ENCODE results near the gene ATR. TPM values are rescaled to one million over a fixed set of nuclear protein-coding genes. Genes with fewer than 3 reads are reported as not detected.

The ATR gene
- total RNA-seq, 2 experiments from 2014 or later = 24.5 to 24.7 TPM

DNA sequence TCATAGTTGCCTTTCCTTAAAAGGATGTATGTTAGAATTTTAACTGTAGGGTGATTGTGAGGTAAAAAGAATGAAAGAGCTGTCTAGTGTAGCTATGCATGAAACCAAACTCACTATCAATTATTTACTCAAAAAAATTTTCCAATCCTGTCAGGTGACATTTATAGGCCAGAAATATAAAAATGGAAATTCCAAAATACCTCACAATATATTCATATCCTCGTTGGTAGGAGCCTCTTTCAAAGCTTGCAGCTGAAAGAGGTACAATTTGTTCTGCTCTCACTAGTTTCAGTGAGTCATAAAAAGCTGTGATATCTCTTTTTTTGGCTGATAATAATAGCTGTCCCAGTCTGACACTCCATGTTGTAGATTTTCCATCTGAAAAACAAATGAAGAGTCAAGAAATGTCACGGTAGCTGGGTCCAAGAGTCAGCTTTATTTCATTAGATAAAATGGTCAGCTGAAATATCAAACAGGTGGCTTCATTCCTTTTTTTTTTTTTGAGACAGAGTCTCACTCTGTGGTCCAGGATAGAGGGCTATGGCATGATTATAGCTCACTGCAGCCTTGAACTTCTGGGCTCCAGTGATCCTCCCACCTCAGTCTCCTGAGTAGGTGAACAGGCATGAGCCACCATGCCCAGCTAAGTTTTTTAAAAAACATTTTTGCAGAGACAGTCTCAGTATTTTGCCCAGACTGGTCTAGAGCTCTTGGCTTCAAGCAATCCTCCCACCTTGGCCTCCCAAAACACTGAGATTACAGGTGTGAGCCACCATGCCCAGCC is 79.9 kb downstream of the ATR start:
- ChIA-PET POLR2A (interaction anchor here (0.7 kb wide), 1 partner anchor 225 kb away, joined by 3 read pairs; no protein-coding TSS in a partner anchor), CTCF (no interaction called here)
- no peak for DNase-seq
- Mint-ChIP-seq H3K9me3 (peaks cover 6% of the 10 kb centered on the region), H3K4me3 (no peak overlapping the region), H3K27me3 (no peaks in the 10 kb centered on the region), H3K27ac (no peak overlapping the region), H3K4me1 (no peaks in the 10 kb centered on the region), H3K36me3 (ENCODE audit: low read depth) (peaks cover 52% of the 10 kb centered on the region)

DNA sequence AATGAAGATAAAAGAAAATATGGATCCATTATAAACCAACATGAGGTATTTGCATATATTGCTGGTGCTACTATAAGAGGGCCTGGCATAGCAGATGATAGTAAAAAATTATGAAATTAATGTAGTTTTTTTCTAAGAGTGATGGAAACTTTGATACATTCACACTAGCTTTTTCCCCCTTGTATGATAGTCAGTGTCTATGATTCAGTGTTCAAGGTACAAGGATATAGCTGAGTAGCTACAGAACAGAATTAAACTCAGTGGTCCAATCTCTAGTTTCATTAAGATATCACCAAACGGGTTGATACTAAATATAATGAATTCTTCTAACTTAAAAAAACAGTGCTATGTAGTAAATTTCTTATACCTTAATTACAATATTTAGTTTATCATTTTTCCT is 80.8 kb downstream of the ATR start:
- H3K9me3 Mint-ChIP-seq = peaks cover 6% of the 10 kb centered on the region
- H3K27ac Mint-ChIP-seq = no peak overlapping the region
- no peaks in the 10 kb centered on the region for H3K27me3 Mint-ChIP-seq
- H3K36me3 Mint-ChIP-seq (ENCODE audit: low read depth) = peaks cover 54% of the 10 kb centered on the region
- CTCF ChIA-PET = no interaction called here
- H3K4me1 Mint-ChIP-seq = no peaks in the 10 kb centered on the region
- POLR2A ChIA-PET = no interaction called here
- DNase-seq = no peak
- H3K4me3 Mint-ChIP-seq = no peak overlapping the region

GRCh38 chr3:142495103-142495502 is 83.4 kb downstream of the ATR start:
- no peak overlapping the region for H3K27ac Mint-ChIP-seq
- DNase-seq = no peak
- POLR2A ChIA-PET = no interaction called here
- H3K36me3 Mint-ChIP-seq (ENCODE audit: low read depth) = peaks cover 58% of the 10 kb centered on the region
- CTCF ChIA-PET = no interaction called here
- H3K9me3 Mint-ChIP-seq = no peaks in the 10 kb centered on the region
- H3K27me3 Mint-ChIP-seq = no peaks in the 10 kb centered on the region
- H3K4me1 Mint-ChIP-seq = no peaks in the 10 kb centered on the region
- no peak overlapping the region for H3K4me3 Mint-ChIP-seq

GRCh38 chr3:142492184-142492583 is 86.3 kb downstream of the ATR start:
- CTCF ChIA-PET = no interaction called here
- POLR2A ChIA-PET = interaction anchor here (1.1 to 2.2 kb wide), 2 partner anchors 45 to 86 kb away, joined by 3 to 6 read pairs; partner anchors contain the start of genes ATR and XRN1
- Mint-ChIP-seq H3K4me3 (no peak overlapping the region), H3K36me3 (ENCODE audit: low read depth) (peaks cover 69% of the 10 kb centered on the region), H3K27me3 (no peaks in the 10 kb centered on the region), H3K9me3 (no peaks in the 10 kb centered on the region), H3K4me1 (no peaks in the 10 kb centered on the region), H3K27ac (no peak overlapping the region)
- DNase-seq = no peak

GRCh38 chr3:142489572-142490323 is 88.8 kb downstream of the ATR start:
- ChIA-PET POLR2A (no interaction called here), CTCF (no interaction called here)
- DNase-seq = no peak
- Mint-ChIP-seq H3K27ac (no peak overlapping the region), H3K36me3 (ENCODE audit: low read depth) (peaks cover 65% of the 10 kb centered on the region), H3K27me3 (no peaks in the 10 kb centered on the region), H3K9me3 (no peaks in the 10 kb centered on the region), H3K4me3 (no peak overlapping the region), H3K4me1 (no peaks in the 10 kb centered on the region)

- peaks cover 72% of the 10 kb centered on the region for H3K36me3 Mint-ChIP-seq (ENCODE audit: low read depth)
- CTCF ChIA-PET = no interaction called here
- no peak for DNase-seq
- no peak overlapping the region for H3K27ac Mint-ChIP-seq
- POLR2A ChIA-PET = no interaction called here
- H3K9me3 Mint-ChIP-seq = peaks cover 6% of the 10 kb centered on the region
- no peaks in the 10 kb centered on the region for H3K4me1 Mint-ChIP-seq
- no peak overlapping the region for H3K4me3 Mint-ChIP-seq
- no peaks in the 10 kb centered on the region for H3K27me3 Mint-ChIP-seq
Measured at GRCh38 chr3:142484912-142485435, 93.6 kb downstream of the ATR start.

DNA sequence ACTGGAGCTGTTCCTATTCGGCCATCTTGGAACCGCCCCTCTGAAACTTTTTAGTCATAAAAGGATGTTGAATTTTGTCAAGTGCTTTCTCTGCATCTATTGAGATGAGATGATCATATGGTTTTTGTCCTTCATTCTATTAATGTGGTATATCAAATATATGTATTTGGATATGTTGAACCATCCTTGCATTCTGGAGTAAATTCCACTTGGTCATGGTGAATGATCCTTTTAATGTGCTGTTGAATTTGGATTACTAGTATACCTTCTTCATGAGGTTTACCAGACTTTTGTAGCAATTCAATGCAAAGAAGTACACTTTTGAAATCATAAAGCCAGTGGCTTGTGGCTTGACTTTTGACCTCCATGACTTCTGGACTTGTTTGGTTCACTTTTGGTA is 97.3 kb downstream of the ATR start:
- H3K9me3 Mint-ChIP-seq = peaks cover 17% of the 10 kb centered on the region
- CTCF ChIA-PET = no interaction called here

DNA sequence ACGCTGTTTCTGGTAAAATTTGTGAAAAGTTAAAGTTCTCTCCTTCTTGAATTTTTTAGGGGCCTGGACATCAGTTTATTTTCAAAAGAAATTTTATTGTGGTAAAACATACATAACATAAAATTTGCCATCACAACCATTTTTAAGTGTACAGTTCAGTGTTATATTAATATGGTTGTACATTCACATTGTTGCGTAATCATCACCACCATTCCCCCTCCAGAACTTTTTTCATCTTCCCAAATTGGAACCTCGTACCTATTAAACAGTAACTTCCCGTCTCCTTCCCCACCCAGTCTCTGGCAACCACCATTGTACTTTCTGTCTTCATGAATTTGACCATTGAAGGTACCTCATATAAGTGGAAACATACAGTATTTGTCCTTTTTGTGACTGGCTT is 107.7 kb downstream of the ATR start:
- peaks cover 9% of the 10 kb centered on the region for H3K36me3 Mint-ChIP-seq (ENCODE audit: low read depth)
- CTCF ChIA-PET = no interaction called here
- H3K4me3 Mint-ChIP-seq = no peak overlapping the region
- no peaks in the 10 kb centered on the region for H3K9me3 Mint-ChIP-seq
- no peaks in the 10 kb centered on the region for H3K27me3 Mint-ChIP-seq
- H3K4me1 Mint-ChIP-seq = no peaks in the 10 kb centered on the region
- POLR2A ChIA-PET = no interaction called here
- H3K27ac Mint-ChIP-seq = no peak overlapping the region
- DNase-seq = no peak

More for the DNA sequence above, 97.3 kb downstream of the ATR start:
- DNase-seq = no peak
- H3K27me3 Mint-ChIP-seq = no peaks in the 10 kb centered on the region
- no peak overlapping the region for H3K4me3 Mint-ChIP-seq
- no peaks in the 10 kb centered on the region for H3K4me1 Mint-ChIP-seq
- H3K27ac Mint-ChIP-seq = no peak overlapping the region
- POLR2A ChIA-PET = no interaction called here
- H3K36me3 Mint-ChIP-seq (ENCODE audit: low read depth) = peaks cover 58% of the 10 kb centered on the region

DNA sequence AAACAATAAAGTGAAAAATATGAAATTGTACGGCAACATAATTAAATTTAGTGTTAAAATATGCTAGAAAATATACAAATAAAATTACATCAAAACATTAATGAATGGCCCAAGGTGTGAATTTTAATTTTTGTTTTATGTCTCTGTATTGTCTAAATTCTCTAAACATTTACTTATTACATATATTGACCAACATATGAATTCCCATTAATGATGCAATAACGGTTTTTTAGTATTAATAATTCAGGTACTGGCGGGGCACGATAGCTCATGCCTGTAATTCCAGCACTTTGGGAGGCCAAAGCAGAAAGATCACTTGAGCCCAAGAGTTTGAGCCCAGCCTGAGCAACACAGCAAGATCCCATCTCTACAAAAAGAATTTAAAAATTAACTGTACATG is 110.1 kb downstream of the ATR start:
- POLR2A ChIA-PET = no interaction called here
- Mint-ChIP-seq H3K27me3 (no peaks in the 10 kb centered on the region), H3K27ac (no peak overlapping the region), H3K4me1 (no peaks in the 10 kb centered on the region), H3K36me3 (ENCODE audit: low read depth) (peaks cover 13% of the 10 kb centered on the region), H3K9me3 (no peaks in the 10 kb centered on the region), H3K4me3 (no peak overlapping the region)
- no peak for DNase-seq
- CTCF ChIA-PET = no interaction called here

GRCh38 chr3:142467768-142468167 is 110.8 kb downstream of the ATR start:
- ChIA-PET CTCF (no interaction called here), POLR2A (no interaction called here)
- Mint-ChIP-seq H3K27me3 (no peaks in the 10 kb centered on the region), H3K4me1 (no peaks in the 10 kb centered on the region), H3K9me3 (no peaks in the 10 kb centered on the region), H3K4me3 (no peak overlapping the region), H3K27ac (no peak overlapping the region), H3K36me3 (ENCODE audit: low read depth) (peaks cover 8% of the 10 kb centered on the region)
- no peak for DNase-seq

GRCh38 chr3:142460689-142461088 is 117.8 kb downstream of the ATR start:
- Mint-ChIP-seq H3K4me1 (no peaks in the 10 kb centered on the region), H3K27me3 (no peaks in the 10 kb centered on the region), H3K4me3 (no peak overlapping the region), H3K9me3 (no peaks in the 10 kb centered on the region), H3K36me3 (ENCODE audit: low read depth) (peaks cover 23% of the 10 kb centered on the region), H3K27ac (no peak overlapping the region)
- POLR2A ChIA-PET = no interaction called here
- DNase-seq = no peak
- CTCF ChIA-PET = no interaction called here

DNA sequence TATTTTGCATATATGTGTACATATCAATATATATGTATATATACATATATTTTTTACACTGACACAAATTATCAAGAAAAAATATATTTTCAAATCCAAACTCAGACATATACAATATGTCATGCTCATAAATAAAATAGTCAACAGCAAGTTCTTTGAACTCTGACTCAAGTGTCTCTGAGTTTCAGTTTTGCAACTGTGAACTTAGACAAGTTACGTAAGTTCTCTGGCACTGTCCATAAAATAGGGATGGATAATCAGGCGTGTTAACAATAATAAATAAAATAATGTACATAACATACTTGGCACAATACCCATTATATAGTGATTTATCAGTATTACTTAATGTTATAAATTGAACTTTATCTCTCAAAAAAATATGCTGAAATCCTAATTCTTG is 118.6 kb downstream of the ATR start:
- POLR2A ChIA-PET = no interaction called here
- H3K27ac Mint-ChIP-seq = no peak overlapping the region
- no peaks in the 10 kb centered on the region for H3K27me3 Mint-ChIP-seq
- no peak for DNase-seq
- H3K4me3 Mint-ChIP-seq = no peak overlapping the region
- peaks cover 25% of the 10 kb centered on the region for H3K36me3 Mint-ChIP-seq (ENCODE audit: low read depth)
- no peaks in the 10 kb centered on the region for H3K9me3 Mint-ChIP-seq
- CTCF ChIA-PET = no interaction called here
- no peaks in the 10 kb centered on the region for H3K4me1 Mint-ChIP-seq

GRCh38 chr3:142459096-142459495 is 119.4 kb downstream of the ATR start:
- DNase-seq = no peak
- H3K9me3 Mint-ChIP-seq = no peaks in the 10 kb centered on the region
- POLR2A ChIA-PET = no interaction called here
- H3K4me1 Mint-ChIP-seq = no peaks in the 10 kb centered on the region
- CTCF ChIA-PET = no interaction called here
- H3K27me3 Mint-ChIP-seq = no peaks in the 10 kb centered on the region
- peaks cover 24% of the 10 kb centered on the region for H3K36me3 Mint-ChIP-seq (ENCODE audit: low read depth)
- no peak overlapping the region for H3K27ac Mint-ChIP-seq
- H3K4me3 Mint-ChIP-seq = no peak overlapping the region

GRCh38 chr3:142450881-142451280 is 127.7 kb downstream of the ATR start:
- POLR2A ChIA-PET = no interaction called here

More at GRCh38 chr3:142450881-142451280, 127.7 kb downstream of the ATR start:
- no peaks in the 10 kb centered on the region for H3K9me3 Mint-ChIP-seq
- no peaks in the 10 kb centered on the region for H3K27me3 Mint-ChIP-seq
- DNase-seq = no peak
- peaks cover 48% of the 10 kb centered on the region for H3K36me3 Mint-ChIP-seq (ENCODE audit: low read depth)
- H3K27ac Mint-ChIP-seq = no peak overlapping the region
- H3K4me1 Mint-ChIP-seq = peaks cover 8% of the 10 kb centered on the region
- CTCF ChIA-PET = no interaction called here
- H3K4me3 Mint-ChIP-seq = no peak overlapping the region
